Trophoblast cell (in vitro differentiated cells and primary cell): Measurements from ENCODE around the gene FOLR1.
"Not testable (repeated sequence)": the region's sequence is repeated elsewhere in the genome, so short reads cannot be mapped to it uniquely, and the experiment has no call there.

Experiments used
- DNase-seq, 2 donors: peaks; one replicate each; pipeline ENCODE4 v3.0.0-alpha.2; 2016
- H2AFZ ChIP-seq: 2 replicates; pipeline ENCODE4 v1.6.1; 2013; ENCODE audit warnings: low read length, moderate library complexity, mild to moderate bottlenecking; ENCODE audit not compliant: insufficient read depth, poor library complexity
- H2AK5ac ChIP-seq: 2 replicates; pipeline ENCODE4 v1.6.1; 2013; ENCODE audit warnings: mild to moderate bottlenecking, low read length
- H2BK120ac ChIP-seq: 2 replicates; pipeline ENCODE4 v1.6.1; 2013; ENCODE audit warnings: low read length, mild to moderate bottlenecking, moderate library complexity; ENCODE audit not compliant: insufficient read depth, poor library complexity
- H2BK12ac ChIP-seq: 2 replicates; pipeline ENCODE4 v1.6.1; 2013; ENCODE audit warnings: mild to moderate bottlenecking, low read length, moderate library complexity
- H2BK5ac ChIP-seq: 2 replicates; pipeline ENCODE4 v1.6.1; 2013; ENCODE audit warnings: low read length, low read depth, moderate library complexity, mild to moderate bottlenecking; ENCODE audit not compliant: poor library complexity
- H3K14ac ChIP-seq: 2 replicates; pipeline ENCODE4 v1.6.1; 2013; ENCODE audit warnings: mild to moderate bottlenecking, low read length
- H3K18ac ChIP-seq: 2 replicates; pipeline ENCODE4 v1.6.1; 2013; ENCODE audit warnings: mild to moderate bottlenecking, low read length
- H3K23ac ChIP-seq: 2 replicates; pipeline ENCODE4 v1.6.1; 2013; ENCODE audit warnings: low read length
- H3K27ac ChIP-seq: 2 replicates; pipeline ENCODE4 v1.5.1; 2013; ENCODE audit warnings: low read depth, mild to moderate bottlenecking, inconsistent platforms, low read length, moderate library complexity
- H3K27me3 ChIP-seq: 2 replicates; pipeline ENCODE4 v1.6.1; 2013; ENCODE audit warnings: inconsistent platforms, mild to moderate bottlenecking, low read length, moderate library complexity; ENCODE audit not compliant: insufficient read depth
- H3K36me3 ChIP-seq, 2 experiments: 1 replicate in 1 of 2; 2 replicates in 1 of 2; pipeline ENCODE4 v1.6.1; 2013; ENCODE audit warnings: low read length in 2 of 2, mild to moderate bottlenecking in 2 of 2, moderate library complexity in 1 of 2; ENCODE audit not compliant: insufficient read depth in 2 of 2, control insufficient read depth in 1 of 2
- H3K4ac ChIP-seq: 2 replicates; pipeline ENCODE4 v1.6.1; 2013; ENCODE audit warnings: low read depth, mild to moderate bottlenecking, low read length, moderate library complexity
- H3K4me1 ChIP-seq, 2 experiments: 1 replicate in 1 of 2; 2 replicates in 1 of 2; pipeline ENCODE4 v1.6.1; 2013; ENCODE audit warnings: low read length in 2 of 2, mild to moderate bottlenecking in 2 of 2, moderate library complexity in 1 of 2; ENCODE audit not compliant: insufficient read depth in 2 of 2, control insufficient read depth in 1 of 2
- H3K4me2 ChIP-seq: 2 replicates; pipeline ENCODE4 v1.6.1; 2013; ENCODE audit warnings: inconsistent platforms, mild to moderate bottlenecking, low read length, moderate library complexity
- H3K4me3 ChIP-seq: 2 replicates; pipeline ENCODE4 v1.5.1; 2013; ENCODE audit warnings: mild to moderate bottlenecking, low read depth, low read length, inconsistent platforms
- H3K79me1 ChIP-seq: one replicate; pipeline ENCODE4 v1.6.1; 2013; ENCODE audit warnings: low read length
- H3K79me2 ChIP-seq: 2 replicates; pipeline ENCODE4 v1.6.1; 2013; ENCODE audit warnings: low read length, mild to moderate bottlenecking; ENCODE audit not compliant: control insufficient read depth, insufficient read depth, poor library complexity
- H3K9ac ChIP-seq: 2 replicates; pipeline ENCODE4 v1.6.1; 2013; ENCODE audit warnings: mild to moderate bottlenecking, low read length
- H3K9me3 ChIP-seq: 2 replicates; pipeline ENCODE4 v1.6.1; 2013; ENCODE audit warnings: low read depth, mild to moderate bottlenecking, control low read depth, inconsistent platforms, low read length; ENCODE audit not compliant: insufficient read depth
- H4K12ac ChIP-seq: 2 replicates; pipeline ENCODE4 v1.6.1; 2013; ENCODE audit warnings: low read depth, mild to moderate bottlenecking, low read length, moderate library complexity
- H4K8ac ChIP-seq: 2 replicates; pipeline ENCODE4 v1.6.1; 2013; ENCODE audit warnings: low read depth, mild to moderate bottlenecking, low read length, moderate library complexity
- H4K91ac ChIP-seq: one replicate; pipeline ENCODE4 v1.6.1; 2013; ENCODE audit warnings: low read depth, mild to moderate bottlenecking, low read length, moderate library complexity
- WGBS: extraction: QIAGEN DNeasy Blood & Tissue Kit; methylation state at CpG from one replicate; pipeline ENCODE4 v1.1.7; 2013; ENCODE audit warnings: missing lambda C conversion rate; ENCODE audit not compliant: insufficient read length, insufficient coverage; ENCODE audit errors: extremely low coverage; 5-methylcytosine and 5-hydroxymethylcytosine counted together

The FOLR1 gene

DNA sequence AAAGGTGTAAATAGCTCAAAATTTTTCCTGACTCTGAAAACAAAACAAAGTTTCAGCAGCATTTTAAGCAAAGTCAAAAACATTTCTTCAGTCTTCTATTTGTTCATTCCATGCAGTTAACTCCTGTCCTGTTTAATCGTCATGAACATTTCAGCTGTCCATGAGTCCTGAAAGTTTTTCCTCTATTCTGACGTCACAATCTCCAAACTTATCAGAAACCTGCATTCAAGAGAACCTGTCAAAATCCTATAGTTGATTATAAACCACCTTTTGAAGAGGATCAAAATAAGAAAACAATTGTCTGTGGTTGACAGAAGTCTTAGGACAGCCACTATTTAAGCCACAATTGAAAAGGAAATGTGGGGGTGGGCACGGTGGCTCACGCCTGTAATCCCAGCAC lies 41.1 kb upstream of the FOLR1 start:
- Histone ChIP-seq H3K9ac (no peak overlapping the region), H4K8ac (no peak overlapping the region), H2AFZ (no peak overlapping the region), H3K27me3 (no peaks in the 10 kb centered on the region), H3K27ac (no peak overlapping the region), H3K79me2 (no peaks in the 10 kb centered on the region), H3K4me2 (no peak overlapping the region), H3K36me3 (no peaks in the 10 kb centered on the region), H3K14ac (no peak overlapping the region), H4K12ac (no peak overlapping the region), H3K18ac (no peak overlapping the region), H3K4me1 (no peaks in the 10 kb centered on the region), H3K4me3 (no peak overlapping the region), H4K91ac (no peak overlapping the region), H2BK120ac (no peak overlapping the region), H3K4ac (no peak overlapping the region), H2AK5ac (no peak overlapping the region), H3K23ac (no peak overlapping the region), H3K9me3 (no peaks in the 10 kb centered on the region), H2BK5ac (no peak overlapping the region), H2BK12ac (no peak overlapping the region), H3K79me1 (no peaks in the 10 kb centered on the region)
- DNase-seq: no peak
- no CpG with 5 or more reads among the region's 4 CpGs for WGBS

DNA sequence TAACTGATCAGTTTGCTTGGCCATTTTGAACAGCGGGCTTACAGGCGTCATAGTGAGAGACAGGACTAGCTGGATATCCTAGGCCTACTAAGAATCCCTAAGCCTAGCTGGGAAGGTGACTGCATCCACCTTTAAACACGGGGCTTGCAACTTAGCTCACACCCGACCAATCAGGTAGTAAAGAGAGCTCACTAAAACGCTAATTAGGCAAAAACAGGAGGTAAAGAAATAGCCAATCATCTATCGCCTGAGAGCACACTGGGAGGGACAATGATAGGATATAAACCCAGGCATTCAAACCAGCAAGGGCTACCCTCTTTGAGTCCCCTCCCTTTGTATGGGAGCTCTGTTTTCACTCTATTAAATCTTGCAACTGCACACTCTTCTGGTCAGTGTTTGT lies 38.1 kb upstream of the FOLR1 start:
- not testable (repeated sequence) for H2AFZ ChIP-seq, H3K4me3 ChIP-seq, H3K9ac ChIP-seq, H3K4ac ChIP-seq, H2AK5ac ChIP-seq, H3K27ac ChIP-seq, H3K79me2 ChIP-seq, H3K4me1 ChIP-seq, H2BK120ac ChIP-seq, H3K79me1 ChIP-seq, H3K23ac ChIP-seq, H3K14ac ChIP-seq, H4K91ac ChIP-seq, H3K27me3 ChIP-seq, H4K12ac ChIP-seq, H4K8ac ChIP-seq, H2BK5ac ChIP-seq, H2BK12ac ChIP-seq, H3K18ac ChIP-seq, H3K9me3 ChIP-seq, H3K4me2 ChIP-seq, H3K36me3 ChIP-seq, DNase-seq
- WGBS: no CpG with 5 or more reads among the region's 6 CpGs

DNA sequence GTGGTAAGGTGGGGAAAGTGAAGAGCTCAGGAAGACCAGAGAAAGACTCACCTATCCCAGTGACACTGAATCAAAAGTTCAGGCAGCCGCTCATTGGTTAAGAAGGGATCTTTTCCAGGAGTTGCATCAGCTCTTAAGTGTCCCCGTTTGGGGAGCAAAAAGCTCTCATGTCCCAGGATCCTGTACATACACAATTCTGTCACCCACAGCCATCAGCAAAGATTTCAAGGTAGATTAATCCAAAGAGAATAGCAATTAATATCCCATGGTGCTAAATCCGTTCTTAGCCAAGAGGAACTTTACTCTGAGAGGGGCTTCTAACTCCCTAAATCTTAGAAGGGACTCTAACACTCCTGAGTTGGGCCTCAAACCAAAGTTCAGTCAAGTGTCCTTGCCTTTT lies 37.1 kb upstream of the FOLR1 start:
- Histone ChIP-seq H2BK120ac (no peak overlapping the region), H2AFZ (no peak overlapping the region), H4K8ac (no peak overlapping the region), H3K14ac (no peak overlapping the region), H2BK12ac (no peak overlapping the region), H3K27ac (no peak overlapping the region), H3K9ac (no peak overlapping the region), H2BK5ac (no peak overlapping the region), H3K36me3 (no peaks in the 10 kb centered on the region), H3K4ac (no peak overlapping the region), H3K4me1 (no peaks in the 10 kb centered on the region), H3K9me3 (no peaks in the 10 kb centered on the region), H3K4me2 (no peak overlapping the region), H2AK5ac (no peak overlapping the region), H3K23ac (no peak overlapping the region), H3K18ac (no peak overlapping the region), H3K79me2 (no peaks in the 10 kb centered on the region), H3K27me3 (no peaks in the 10 kb centered on the region), H3K79me1 (no peaks in the 10 kb centered on the region), H4K91ac (no peak overlapping the region), H4K12ac (no peak overlapping the region), H3K4me3 (no peak overlapping the region)
- no CpG with 5 or more reads among the region's 3 CpGs for WGBS
- DNase-seq: no peak

DNA sequence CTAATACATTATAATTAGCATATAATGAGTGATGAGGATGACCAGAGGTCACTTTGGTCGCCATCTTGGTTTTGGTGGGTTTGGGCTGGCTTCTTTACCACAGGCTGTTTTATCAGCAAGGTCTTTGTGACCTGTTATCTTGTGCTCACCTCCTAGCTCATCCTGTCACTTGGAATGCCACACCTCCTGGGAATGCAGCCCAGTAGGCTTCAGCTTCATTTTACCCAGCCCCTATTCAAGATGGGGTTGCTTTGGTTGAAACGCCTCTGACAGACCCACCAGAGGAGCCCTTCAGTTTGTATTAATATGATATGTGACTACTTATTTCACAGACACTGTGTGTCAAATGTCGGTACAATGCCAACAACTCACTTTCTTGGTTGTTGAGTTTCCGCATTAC lies 36.2 kb upstream of the FOLR1 start:
- H3K4me1 ChIP-seq: no peaks in the 10 kb centered on the region
- no peak overlapping the region for H4K91ac ChIP-seq
- H3K9me3 ChIP-seq: no peaks in the 10 kb centered on the region
- no peak overlapping the region for H4K8ac ChIP-seq
- no peak overlapping the region for H3K4ac ChIP-seq
- H4K12ac ChIP-seq: no peak overlapping the region
- H3K4me3 ChIP-seq: no peak overlapping the region
- no peaks in the 10 kb centered on the region for H3K79me1 ChIP-seq
- no peak overlapping the region for H2BK12ac ChIP-seq
- no peaks in the 10 kb centered on the region for H3K79me2 ChIP-seq
- no CpG with 5 or more reads among the region's 4 CpGs for WGBS
- no peak overlapping the region for H2BK120ac ChIP-seq
- no peak overlapping the region for H3K27ac ChIP-seq
- no peak overlapping the region for H3K9ac ChIP-seq
- no peaks in the 10 kb centered on the region for H3K27me3 ChIP-seq
- H3K23ac ChIP-seq: no peak overlapping the region
- H2AFZ ChIP-seq: no peak overlapping the region
- no peak for DNase-seq
- no peak overlapping the region for H3K4me2 ChIP-seq
- H2BK5ac ChIP-seq: no peak overlapping the region
- no peak overlapping the region for H2AK5ac ChIP-seq
- H3K18ac ChIP-seq: no peak overlapping the region
- H3K36me3 ChIP-seq: no peaks in the 10 kb centered on the region
- no peak overlapping the region for H3K14ac ChIP-seq
